Thymus (tissue), 11 donors: ENCODE data around the gene C19orf67. TPM values are rescaled to one million over a fixed set of nuclear protein-coding genes. Genes with fewer than 3 reads are reported as not detected.

Source experiments
- DNase-seq, 9 donors: peaks; one replicate each; pipeline ENCODE4 v3.0.0-alpha.2; 2013; ENCODE audit warnings: low spot score in 9 of 9, low read depth in 6 of 9, missing footprints in 1 of 9
- H3K27ac ChIP-seq, 2 donors: one replicate each; pipeline ENCODE4 v1.5.1; 2013; ENCODE audit warnings: control low read depth in 1 of 2, low read depth in 1 of 2, low read length in 1 of 2, mild to moderate bottlenecking in 1 of 2, moderate library complexity in 1 of 2
- H3K27me3 ChIP-seq, 2 donors: one replicate each; pipeline ENCODE4 v1.5.1; 2013; ENCODE audit warnings: low read length in 1 of 2; ENCODE audit not compliant: control insufficient read depth in 2 of 2, insufficient read depth in 1 of 2
- H3K36me3 ChIP-seq, 2 donors: one replicate each; pipeline ENCODE4 v1.5.1; 2013; ENCODE audit warnings: low read length in 1 of 2, mild to moderate bottlenecking in 1 of 2, moderate library complexity in 1 of 2; ENCODE audit not compliant: control insufficient read depth in 2 of 2, insufficient read depth in 2 of 2
- H3K4me1 ChIP-seq, 2 donors: one replicate each; pipeline ENCODE4 v1.5.1; 2013; ENCODE audit warnings: low read length in 2 of 2; ENCODE audit not compliant: control insufficient read depth in 2 of 2, insufficient read depth in 2 of 2
- H3K4me3 ChIP-seq, 2 donors: one replicate each; pipeline ENCODE4 v1.5.1; 2013; ENCODE audit warnings: low read length in 2 of 2, control low read depth in 1 of 2, mild to moderate bottlenecking in 1 of 2
- H3K9me3 ChIP-seq, 2 donors: one replicate each; pipeline ENCODE4 v1.5.1; 2013; ENCODE audit warnings: low read length in 1 of 2, mild to moderate bottlenecking in 1 of 2; ENCODE audit not compliant: control insufficient read depth in 2 of 2, insufficient read depth in 1 of 2
- WGBS: extraction: QIAGEN DNeasy Blood & Tissue Kit; methylation state at CpG from one replicate; pipeline ENCODE4 v1.1.7; 2013; 5-methylcytosine and 5-hydroxymethylcytosine counted together
- polyA plus RNA-seq: library from polyadenylated mRNA; stranded (reverse); fragments of 200-250 nt; gene quantifications from one replicate; pipeline ENCODE4 v1.2.3, GENCODE V29; 2013
- total RNA-seq: library from RNA; stranded (reverse); fragments of 120-200 nt; gene quantifications from one replicate; pipeline ENCODE4 v1.2.4, GENCODE V29; 2013
- donor health status: healthy.

The C19orf67 gene
- total and polyA plus RNA-seq, 2 donors, result 0.18 TPM; not detected in 1

DNA sequence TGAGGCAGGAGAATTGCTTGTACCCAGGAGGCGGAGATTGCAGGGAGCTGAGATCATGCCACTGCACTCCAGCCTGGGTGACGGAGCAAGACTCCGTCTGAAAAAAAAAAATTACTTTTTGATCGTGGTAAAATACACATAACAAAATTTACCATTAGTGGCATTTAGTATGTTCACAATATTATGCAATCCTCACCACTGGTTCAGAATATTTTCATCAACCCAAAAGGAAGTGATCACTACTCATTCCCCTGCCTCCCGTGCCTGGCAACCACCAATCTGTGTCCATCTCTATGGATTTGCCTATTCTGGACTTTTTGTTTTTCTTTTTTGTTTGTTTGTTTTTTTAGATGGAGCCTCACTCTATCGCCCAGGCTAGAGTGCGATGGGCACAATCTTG is 22.5 kb downstream of the C19orf67 start:
- peaks cover 0 to 4% of the 10 kb centered on the region in 2 donors for H3K4me1 ChIP-seq
- no peaks in the 10 kb centered on the region for H3K9me3 ChIP-seq
- 90% methylated on average over 7 of the region's 7 CpGs for WGBS
- H3K27me3 ChIP-seq, result peaks cover 7 to 40% of the 10 kb centered on the region in 2 donors
- H3K36me3 ChIP-seq, result no peaks in the 10 kb centered on the region
- H3K4me3 ChIP-seq, result no peak overlapping the region
- H3K27ac ChIP-seq, result no peak overlapping the region
- no peak for DNase-seq

DNA sequence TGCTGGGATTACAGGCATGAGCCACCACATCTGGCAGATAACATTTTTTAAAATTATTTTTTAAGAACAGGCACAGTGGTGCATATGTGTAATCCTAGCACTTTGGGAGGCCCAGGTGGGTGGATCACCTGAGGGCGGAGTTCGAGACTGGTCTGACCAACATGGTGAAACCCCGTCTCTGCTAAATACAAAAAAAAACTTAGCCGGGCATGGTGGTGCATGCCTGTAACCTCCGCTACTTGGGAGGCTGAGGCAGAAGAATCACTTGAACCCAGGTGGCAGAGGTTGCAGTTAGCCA is 23.1 kb downstream of the C19orf67 start:
- no peaks in the 10 kb centered on the region for H3K9me3 ChIP-seq
- H3K27ac ChIP-seq, result no peak overlapping the region
- 92% methylated on average over 5 of the region's 5 CpGs for WGBS
- H3K27me3 ChIP-seq, result peaks cover 11 to 45% of the 10 kb centered on the region in 2 donors
- no peak overlapping the region for H3K4me3 ChIP-seq
- no peaks in the 10 kb centered on the region for H3K36me3 ChIP-seq
- peaks cover 0 to 10% of the 10 kb centered on the region in 2 donors for H3K4me1 ChIP-seq
- DNase-seq, result no peak

DNA sequence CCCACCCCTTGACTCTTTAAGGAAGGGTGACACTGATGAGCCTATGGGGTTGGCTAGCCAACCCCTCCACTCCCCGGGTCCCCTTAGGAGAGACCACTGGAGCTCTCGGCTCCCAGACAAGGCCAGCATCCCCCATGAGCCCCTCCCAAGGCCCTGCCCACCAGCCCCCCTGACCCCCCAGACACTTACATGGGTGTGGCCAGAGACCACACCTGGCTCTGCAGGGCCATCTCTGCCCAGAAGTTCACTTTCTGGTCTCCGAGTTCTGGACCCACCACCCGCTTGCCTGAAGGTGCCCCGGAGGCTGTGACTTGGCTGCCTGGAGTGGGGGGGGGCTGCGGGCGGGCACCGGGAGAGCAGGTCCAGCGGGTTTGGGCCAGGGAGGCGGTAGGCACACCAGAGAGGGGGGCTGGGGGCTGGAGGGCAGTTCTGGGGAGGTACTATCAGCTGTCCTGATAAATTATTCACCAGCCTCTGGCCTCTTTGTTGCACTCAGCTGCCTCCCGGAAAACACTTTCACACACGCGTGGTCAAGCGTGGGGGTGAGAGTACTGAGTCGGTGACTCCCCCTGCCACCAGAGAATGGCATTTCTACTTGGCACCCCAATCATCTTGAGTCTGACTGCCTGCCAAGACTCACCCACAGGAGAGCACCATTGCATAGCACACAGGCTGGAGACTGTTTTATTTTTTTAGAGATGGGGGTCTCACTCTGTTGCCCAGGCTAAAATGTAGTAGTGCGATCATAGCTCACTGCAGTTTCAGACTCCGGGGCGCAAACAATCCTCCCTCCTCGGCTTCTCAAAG is 23.6 kb downstream of the C19orf67 start, which contains the start of gene PALM3:
Gene PALM3, minus strand, starts transcription at position 326 of the 807 bp plus-strand sequence. Its CDS starts 96 bp downstream, at position 230.
- no peak for DNase-seq
- H3K27me3 ChIP-seq, result peaks cover 17 to 50% of the 10 kb centered on the region in 2 donors

DNA sequence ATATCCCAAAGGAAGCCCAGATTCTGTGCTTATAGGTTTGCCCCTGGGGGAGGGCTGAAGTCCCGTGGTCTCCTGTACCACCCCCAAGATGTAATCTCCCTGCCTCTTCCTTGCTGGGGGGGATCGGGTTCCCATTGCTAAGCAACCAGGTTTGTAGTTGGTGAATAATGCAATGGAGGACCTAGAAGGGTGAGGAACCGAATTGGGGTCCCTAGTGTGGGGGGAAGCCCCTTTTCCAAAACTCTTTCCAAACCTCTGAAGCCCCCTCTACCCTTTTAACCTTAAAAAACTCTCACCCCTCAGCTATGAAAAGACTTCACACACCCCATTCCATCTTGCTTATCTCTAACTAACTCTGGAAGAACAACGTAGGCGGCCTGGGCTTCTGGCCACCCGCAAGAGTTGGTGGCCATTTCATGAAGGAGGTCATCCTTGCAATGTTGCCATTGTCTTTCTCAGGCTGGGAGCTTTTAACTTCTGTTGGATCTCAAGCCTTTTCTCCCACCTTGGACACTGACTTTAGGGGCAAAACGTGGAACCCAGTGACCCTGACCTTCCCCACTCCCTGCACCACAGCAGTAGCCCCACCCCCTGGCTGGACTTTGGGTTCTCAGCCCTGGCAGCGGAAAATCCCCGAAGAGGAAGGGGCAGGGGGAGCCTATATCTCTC is 24.4 kb downstream of the C19orf67 start:
- no peaks in the 10 kb centered on the region for H3K36me3 ChIP-seq
- H3K4me1 ChIP-seq, result peaks cover 0 to 10% of the 10 kb centered on the region in 2 donors
- H3K4me3 ChIP-seq, result no peak overlapping the region
- H3K27me3 ChIP-seq, result peaks cover 21 to 57% of the 10 kb centered on the region in 2 donors
- 69% methylated on average over 9 of the region's 9 CpGs for WGBS
- no peaks in the 10 kb centered on the region for H3K9me3 ChIP-seq
- no peak overlapping the region for H3K27ac ChIP-seq
- no peak for DNase-seq

More for the DNA sequence above, 23.6 kb downstream of the C19orf67 start, which contains the start of gene PALM3:
- Histone ChIP-seq H3K9me3 (no peaks in the 10 kb centered on the region), H3K36me3 (no peaks in the 10 kb centered on the region), H3K27ac (no peak within 1 kb of the TSS), H3K4me3 (no peak within 1 kb of the TSS), H3K4me1 (peaks cover 0 to 10% of the 10 kb centered on the region in 2 donors)
- 85% methylated on average over 19 of the region's 19 CpGs for WGBS

DNA sequence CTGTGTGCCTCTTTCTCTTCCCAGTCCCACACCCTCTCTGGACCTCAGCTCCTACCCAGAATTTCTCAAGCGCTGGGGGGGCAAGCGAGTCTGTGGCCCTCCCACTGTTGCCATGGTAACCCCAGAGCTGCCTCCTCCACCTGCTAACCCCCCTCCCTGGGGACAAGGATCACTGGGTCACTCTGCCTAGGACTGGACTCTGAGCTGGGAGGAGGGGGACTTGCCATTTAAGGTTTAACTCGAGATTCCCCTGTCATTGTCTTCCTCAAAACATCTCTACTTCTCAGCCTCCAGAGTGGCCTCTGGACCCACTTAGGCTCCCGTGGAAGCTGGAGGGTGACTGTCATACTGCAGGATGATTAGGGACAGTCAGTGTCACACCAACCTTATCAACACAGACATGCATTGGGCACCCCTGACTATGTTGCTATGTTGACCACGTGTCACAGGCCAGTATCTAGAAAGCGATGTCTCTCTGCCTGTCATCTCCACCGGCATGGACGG is 25.9 kb downstream of the C19orf67 start:
- WGBS, result 68% methylated on average over 8 of the region's 8 CpGs
- Histone ChIP-seq H3K4me3 (no peak overlapping the region), H3K27me3 (peaks cover 22 to 71% of the 10 kb centered on the region in 2 donors), H3K27ac (no peak overlapping the region), H3K36me3 (no peaks in the 10 kb centered on the region), H3K4me1 (peaks cover 0 to 10% of the 10 kb centered on the region in 2 donors), H3K9me3 (no peaks in the 10 kb centered on the region)
- DNase-seq, result no peak

DNA sequence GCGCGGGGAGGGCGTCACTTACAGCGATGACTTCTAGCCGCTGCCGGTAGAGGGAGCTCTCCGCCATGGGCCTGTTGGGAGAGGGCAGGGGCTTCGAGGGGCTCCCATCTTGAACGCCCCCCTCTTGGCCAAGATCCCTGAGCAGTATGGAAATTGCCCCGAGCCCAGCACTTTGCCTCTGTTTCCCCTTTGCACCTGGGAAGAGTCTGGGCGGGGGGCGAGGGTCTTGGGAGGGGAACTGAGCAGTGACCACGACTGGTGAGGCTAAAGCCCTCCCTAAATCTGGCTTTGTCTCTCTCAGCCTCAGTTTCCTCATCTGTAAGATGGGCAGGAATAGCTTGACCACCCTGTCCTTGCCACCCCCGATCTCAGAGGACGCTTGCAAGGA is 26.5 kb downstream of the C19orf67 start:
- Histone ChIP-seq H3K4me1 (peaks cover 0 to 10% of the 10 kb centered on the region in 2 donors), H3K4me3 (no peak overlapping the region), H3K36me3 (no peaks in the 10 kb centered on the region), H3K9me3 (no peaks in the 10 kb centered on the region), H3K27me3 (peaks cover 22 to 77% of the 10 kb centered on the region in 2 donors), H3K27ac (no peak overlapping the region)
- WGBS, result 22% methylated on average over 15 of the region's 15 CpGs
- DNase-seq, result peak in 2 of 9 donors; percentile 36 to 42

DNA sequence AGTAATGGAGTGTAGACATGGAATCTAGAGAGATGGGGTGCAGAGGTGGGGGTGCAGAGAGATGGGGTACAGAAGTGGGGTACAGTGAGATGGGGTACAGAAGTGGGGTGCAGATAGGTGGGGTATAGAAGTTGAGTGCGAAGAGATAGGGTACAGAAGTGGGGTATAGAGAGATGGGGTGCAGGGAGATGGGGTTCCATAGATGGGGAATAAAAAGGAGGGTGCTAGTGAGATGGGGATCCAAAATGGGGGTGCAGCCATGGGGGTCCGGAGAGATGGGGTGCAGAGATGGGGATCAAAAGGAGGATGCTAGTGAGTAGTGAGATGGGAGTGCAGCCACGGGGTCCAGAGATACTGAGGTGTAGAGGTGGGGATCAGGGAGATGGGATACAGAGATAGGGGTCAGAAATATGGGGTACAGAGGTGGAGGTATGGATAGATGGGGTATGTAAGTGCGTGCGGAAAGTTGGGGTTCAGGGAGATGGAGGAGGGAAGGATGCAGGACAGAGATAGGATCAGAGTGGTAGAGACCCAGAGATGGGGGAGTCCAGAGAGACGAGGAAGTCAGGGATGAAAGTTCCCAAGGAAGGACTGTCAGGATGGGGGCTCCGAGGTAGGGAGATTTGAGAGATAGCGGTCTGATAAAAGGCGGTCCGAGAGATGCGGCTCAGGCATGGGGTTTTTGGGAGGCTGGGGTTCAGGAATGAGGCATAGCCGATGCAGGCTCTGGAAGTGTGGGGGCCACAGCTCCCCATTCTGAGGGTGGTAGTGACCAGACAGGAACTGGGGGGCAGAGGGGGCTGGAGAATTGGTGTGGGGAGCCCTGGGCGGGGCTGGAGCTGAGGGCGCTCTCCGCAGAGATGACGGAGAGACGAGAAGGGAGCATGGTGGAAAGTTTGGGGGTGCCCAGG is 27.1 kb downstream of the C19orf67 start:
- H3K4me1 ChIP-seq, result peaks cover 0 to 10% of the 10 kb centered on the region in 2 donors
- H3K4me3 ChIP-seq, result no peak overlapping the region
- H3K9me3 ChIP-seq, result no peaks in the 10 kb centered on the region
- no peak overlapping the region for H3K27ac ChIP-seq
- 26% methylated on average over 17 of the region's 17 CpGs for WGBS
- H3K36me3 ChIP-seq, result no peaks in the 10 kb centered on the region
- H3K27me3 ChIP-seq, result peaks cover 22 to 79% of the 10 kb centered on the region in 2 donors
- no peak for DNase-seq

DNA sequence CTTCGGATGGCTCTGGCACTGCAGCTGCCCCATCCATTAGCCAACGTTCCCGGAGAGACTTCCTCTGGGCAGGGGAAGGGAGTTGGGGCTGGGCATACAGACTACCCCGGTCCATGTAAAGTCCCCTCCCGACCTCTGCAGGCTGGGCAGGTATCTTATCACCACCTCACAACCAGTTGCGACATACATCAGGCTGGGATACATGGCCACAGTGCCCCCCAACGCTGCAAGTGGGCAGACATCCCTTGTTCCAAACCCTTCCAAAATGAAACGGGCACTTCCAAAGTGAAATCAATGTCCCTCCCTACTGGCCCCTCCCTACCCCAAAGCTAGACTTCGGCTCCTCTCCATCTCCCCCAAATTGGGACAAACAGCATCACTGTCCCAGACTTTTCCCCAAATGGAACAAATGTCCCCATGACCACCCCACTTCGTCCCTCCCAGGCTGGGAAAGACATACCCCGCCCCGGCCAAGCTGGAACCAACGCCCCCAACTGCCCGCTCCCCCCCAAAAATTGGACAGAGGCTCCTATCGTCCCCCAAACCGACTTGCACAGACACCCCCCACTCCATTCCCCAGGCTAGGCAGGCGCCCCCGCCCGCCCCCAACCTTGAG is 28.7 kb downstream of the C19orf67 start:
- Histone ChIP-seq H3K9me3 (no peaks in the 10 kb centered on the region), H3K36me3 (peaks cover 7 to 8% of the 10 kb centered on the region in 2 donors), H3K4me3 (peak overlapping the region in 1 of 2 donors; percentile 47), H3K4me1 (peaks cover 0 to 10% of the 10 kb centered on the region in 2 donors), H3K27me3 (peaks cover 22 to 76% of the 10 kb centered on the region in 2 donors), H3K27ac (no peak overlapping the region)
- DNase-seq, result no peak
- 50% methylated on average over 19 of the region's 19 CpGs for WGBS
